Keratinocyte (primary cell): ENCODE measurements around the gene ARPC4. TPM values are rescaled to one million over a fixed set of nuclear protein-coding genes. Genes with fewer than 3 reads are reported as not detected.

Experiments used
- DNase-seq: peaks from one replicate; pipeline ENCODE4 v3.0.0-alpha.2; 2011; ENCODE audit warnings: low read depth, missing footprints, low spot score
- FAIRE-seq: peaks from 2 replicates; lab custom pipeline; 2011; peaks lifted over from hg19 to GRCh38; lab: Jason Lieb, UNC
- H2AFZ ChIP-seq: 2 replicates; pipeline ENCODE4 v1.6.0; 2012; ENCODE audit warnings: low read length, control low read depth, inconsistent platforms; ENCODE audit not compliant: control insufficient read depth
- H3K27ac ChIP-seq: 2 replicates; pipeline ENCODE4 v1.5.1; 2011; ENCODE audit warnings: low read length; ENCODE audit not compliant: control insufficient read depth, insufficient read depth
- H3K27me3 ChIP-seq: 3 replicates; pipeline ENCODE4 v1.6.0; 2011; ENCODE audit warnings: low read length; ENCODE audit not compliant: control insufficient read depth, insufficient read depth; ENCODE audit errors: extremely low read depth
- H3K36me3 ChIP-seq, 2 experiments: 2 replicates in 1 of 2; 3 replicates in 1 of 2; pipeline ENCODE4 v1.5.1; 2011; ENCODE audit warnings: low read length in 2 of 2, mild to moderate bottlenecking in 1 of 2; ENCODE audit not compliant: control insufficient read depth in 2 of 2, insufficient read depth in 2 of 2; ENCODE audit errors: extremely low read depth in 1 of 2
- H3K4me1 ChIP-seq: 3 replicates; pipeline ENCODE4 v1.5.1; 2011; ENCODE audit warnings: low read length; ENCODE audit not compliant: control insufficient read depth, insufficient read depth; ENCODE audit errors: extremely low read depth
- H3K4me2 ChIP-seq: 3 replicates; pipeline ENCODE4 v1.6.0; 2011; ENCODE audit warnings: low read depth, low read length; ENCODE audit not compliant: control insufficient read depth, insufficient read depth; ENCODE audit errors: extremely low read depth
- H3K4me3 ChIP-seq, 3 experiments: fragments of 200-600 bp in 1 of 3; sonication (generic) in 1 of 3; 2 replicates in 2 of 3; 3 replicates in 1 of 3; pipeline ENCODE4 v1.5.1; 2011 to 2016; ENCODE audit warnings: low read length in 3 of 3, mild to moderate bottlenecking in 3 of 3, control low read depth in 2 of 3, inconsistent platforms in 1 of 3, low read depth in 1 of 3, mixed read lengths in 1 of 3, mixed run types in 1 of 3, moderate library complexity in 1 of 3; ENCODE audit not compliant: control insufficient read depth in 2 of 3, insufficient read depth in 2 of 3; ENCODE audit errors: extremely low read depth in 1 of 3
- H3K79me2 ChIP-seq: 2 replicates; pipeline ENCODE4 v1.6.0; 2012; ENCODE audit warnings: low read length; ENCODE audit not compliant: control insufficient read depth, insufficient read depth
- H3K9ac ChIP-seq: 3 replicates; pipeline ENCODE4 v1.6.0; 2011; ENCODE audit warnings: low read length; ENCODE audit not compliant: control insufficient read depth, insufficient read depth; ENCODE audit errors: extremely low read depth
- H3K9me1 ChIP-seq: 3 replicates; pipeline ENCODE4 v1.6.0; 2011; ENCODE audit warnings: low read length; ENCODE audit not compliant: control insufficient read depth, insufficient read depth; ENCODE audit errors: extremely low read depth
- H3K9me3 ChIP-seq: 2 replicates; pipeline ENCODE4 v1.5.1; 2012; ENCODE audit warnings: low read depth, low read length; ENCODE audit not compliant: control insufficient read depth
- H4K20me1 ChIP-seq: 3 replicates; pipeline ENCODE4 v1.6.0; 2011; ENCODE audit warnings: low read length; ENCODE audit not compliant: control insufficient read depth, insufficient read depth; ENCODE audit errors: extremely low read depth
- EZH2 ChIP-seq: IDR thresholded peaks from one replicate; pipeline ENCODE4 v1.6.1; 2012; ENCODE audit warnings: inconsistent platforms, mild to moderate bottlenecking, low read length, moderate library complexity
- dilution Hi-C: fragments of 300-500 bp; cut with MboI; formaldehyde crosslinking; loops from one replicate; pipeline ENCODE4 v1.7.0; 2020; ENCODE audit warnings: low sequenced_read_pairs; ENCODE audit not compliant: extremely low pct_ligation_motif_present
- polyA plus RNA-seq, 5 experiments: library from polyadenylated mRNA; depleted of rRNA in 3 of 5; stranded (reverse) in 3 of 5; stranded (forward) in 1 of 5; unstranded in 1 of 5; fragments of >200 nt; gene quantifications; 1 replicate in 1 of 5; 2 replicates in 3 of 5; 3 replicates in 1 of 5; pipeline versions ENCODE4 v1.2.1 to v1.2.3, GENCODE V29; 2011 to 2012; ENCODE audit warnings: missing spikeins in 2 of 5, low read depth in 1 of 5, low replicate concordance in 1 of 5
- TF ChIP-seq, protein P1 (sequence below), 3 experiments: IDR thresholded peaks in 1 of 3; conservative IDR thresholded peaks in 1 of 3; optimal IDR thresholded peaks in 1 of 3; 2 replicates in 2 of 3; 3 replicates in 1 of 3; pipeline versions ENCODE3 to v1.5.1; 2011; ENCODE audit warnings: low read length in 3 of 3, mild to moderate bottlenecking in 3 of 3, moderate library complexity in 2 of 3, control low read depth in 1 of 3, inconsistent platforms in 1 of 3; ENCODE audit not compliant: insufficient read depth in 2 of 3; ENCODE audit errors: extremely low read depth in 1 of 3

The ARPC4 gene
- polyA plus RNA-seq, 1 donor (not counting 4 experiments of a cell fraction or from before 2014, with no cell fraction given) = 173 TPM

DNA sequence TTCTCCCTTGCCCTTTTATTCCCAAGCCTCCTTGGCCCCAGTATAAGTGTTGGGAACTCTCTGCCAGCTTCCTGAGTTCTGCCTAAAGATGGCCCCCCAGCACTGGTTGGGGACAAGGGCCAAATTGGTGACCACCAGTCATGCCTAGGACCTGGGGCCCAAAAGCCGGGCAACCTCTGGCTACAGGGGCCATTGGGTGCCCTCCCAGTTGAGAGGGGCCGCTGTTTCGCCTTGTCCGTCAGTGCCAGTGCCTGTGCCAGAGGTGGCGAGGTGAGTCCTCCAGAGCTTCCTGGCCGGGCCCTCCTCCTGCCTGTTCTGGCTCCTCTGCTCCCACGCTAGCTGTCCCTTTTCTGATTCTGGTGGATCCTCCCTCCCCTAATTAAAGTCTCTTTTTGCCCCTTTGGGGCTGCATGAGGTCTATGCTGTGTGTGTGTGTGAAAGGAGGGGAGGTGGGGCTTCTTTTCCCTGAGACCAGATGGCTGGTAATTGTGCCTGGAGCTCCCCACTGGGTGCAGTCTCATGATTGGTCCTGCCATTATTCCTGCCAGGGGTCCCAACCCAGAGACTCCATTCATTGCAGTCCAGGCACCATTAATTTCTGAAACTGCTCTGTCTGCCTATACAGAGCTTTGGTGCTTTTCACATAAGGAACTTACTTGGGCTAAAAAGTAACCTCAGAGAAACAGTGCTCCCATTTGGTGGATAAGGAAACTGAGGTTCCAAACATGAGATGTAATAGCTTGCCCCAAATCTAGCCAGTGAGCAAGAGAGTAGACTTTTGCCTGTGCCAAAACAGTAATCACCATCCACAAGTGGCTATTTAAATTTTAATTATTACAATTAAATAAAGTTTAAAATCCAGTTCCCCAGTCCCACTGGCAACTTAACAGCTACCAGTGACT, 14.1 kb downstream of the ARPC4 start:
- H3K36me3 ChIP-seq = peaks cover 20 to 34% of the 10 kb centered on the region in 2 experiments
- no peaks in the 10 kb centered on the region for H3K9me3 ChIP-seq
- H3K79me2 ChIP-seq = no peaks in the 10 kb centered on the region
- H2AFZ ChIP-seq = no peak overlapping the region
- dilution Hi-C loops = no loop called here
- no peak overlapping the region for H3K4me2 ChIP-seq
- H3K27me3 ChIP-seq = no peaks in the 10 kb centered on the region
- no peaks in the 10 kb centered on the region for H3K9me1 ChIP-seq
- H3K9ac ChIP-seq = no peak overlapping the region
- TF ChIP-seq, protein P1, sequence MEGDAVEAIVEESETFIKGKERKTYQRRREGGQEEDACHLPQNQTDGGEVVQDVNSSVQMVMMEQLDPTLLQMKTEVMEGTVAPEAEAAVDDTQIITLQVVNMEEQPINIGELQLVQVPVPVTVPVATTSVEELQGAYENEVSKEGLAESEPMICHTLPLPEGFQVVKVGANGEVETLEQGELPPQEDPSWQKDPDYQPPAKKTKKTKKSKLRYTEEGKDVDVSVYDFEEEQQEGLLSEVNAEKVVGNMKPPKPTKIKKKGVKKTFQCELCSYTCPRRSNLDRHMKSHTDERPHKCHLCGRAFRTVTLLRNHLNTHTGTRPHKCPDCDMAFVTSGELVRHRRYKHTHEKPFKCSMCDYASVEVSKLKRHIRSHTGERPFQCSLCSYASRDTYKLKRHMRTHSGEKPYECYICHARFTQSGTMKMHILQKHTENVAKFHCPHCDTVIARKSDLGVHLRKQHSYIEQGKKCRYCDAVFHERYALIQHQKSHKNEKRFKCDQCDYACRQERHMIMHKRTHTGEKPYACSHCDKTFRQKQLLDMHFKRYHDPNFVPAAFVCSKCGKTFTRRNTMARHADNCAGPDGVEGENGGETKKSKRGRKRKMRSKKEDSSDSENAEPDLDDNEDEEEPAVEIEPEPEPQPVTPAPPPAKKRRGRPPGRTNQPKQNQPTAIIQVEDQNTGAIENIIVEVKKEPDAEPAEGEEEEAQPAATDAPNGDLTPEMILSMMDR (optimal IDR thresholded peaks at IDR 0.05 in 1 of 3, IDR thresholded peaks at IDR 0.05 in 1 of 3, conservative IDR thresholded peaks at IDR 0.05 in 1 of 3; ENCODE audit: extremely low read depth in 1 of 3, insufficient read depth in 2 of 3, low read length in 3 of 3) = no peak
- TF ChIP-seq EZH2 = no peak
- DNase-seq (no peak), FAIRE-seq (no peak)
- peaks cover 7% of the 10 kb centered on the region for H3K4me1 ChIP-seq
- no peak overlapping the region for H3K4me3 ChIP-seq
- no peak overlapping the region for H3K27ac ChIP-seq
- H4K20me1 ChIP-seq = no peaks in the 10 kb centered on the region

DNA sequence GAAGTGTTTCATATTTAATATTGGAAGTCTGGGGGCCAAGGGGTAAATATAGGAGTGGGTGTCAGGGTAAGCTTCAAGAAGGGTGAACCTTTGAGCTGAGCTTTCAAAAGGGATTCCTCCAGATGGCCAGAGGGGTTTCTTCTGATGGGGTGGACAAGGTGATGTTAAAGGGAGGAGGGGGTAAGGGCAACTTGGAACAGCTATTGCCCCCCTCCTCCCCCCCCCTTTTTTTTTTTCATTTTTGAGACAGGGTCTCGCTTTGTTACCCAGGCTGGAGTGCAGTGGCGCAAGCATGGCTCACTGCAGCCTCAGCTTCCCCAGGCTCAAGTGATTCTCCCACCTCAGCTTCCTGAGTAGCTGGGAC, 15.1 kb downstream of the ARPC4 start:
- H3K9me1 ChIP-seq = no peaks in the 10 kb centered on the region
- no peaks in the 10 kb centered on the region for H3K9me3 ChIP-seq
- DNase-seq (no peak), FAIRE-seq (no peak)
- no peaks in the 10 kb centered on the region for H3K79me2 ChIP-seq
- TF ChIP-seq, protein P1 (optimal IDR thresholded peaks at IDR 0.05 in 1 of 3, IDR thresholded peaks at IDR 0.05 in 1 of 3, conservative IDR thresholded peaks at IDR 0.05 in 1 of 3; ENCODE audit: extremely low read depth in 1 of 3, insufficient read depth in 2 of 3, low read length in 3 of 3) = no peak
- TF ChIP-seq EZH2 = no peak
- dilution Hi-C loops = no loop called here
- no peak overlapping the region for H3K4me3 ChIP-seq
- H3K36me3 ChIP-seq = peaks cover 20 to 32% of the 10 kb centered on the region in 2 experiments
- no peak overlapping the region for H2AFZ ChIP-seq
- no peaks in the 10 kb centered on the region for H3K27me3 ChIP-seq
- no peak overlapping the region for H3K4me2 ChIP-seq
- no peak overlapping the region for H3K9ac ChIP-seq
- no peak overlapping the region for H3K27ac ChIP-seq
- H4K20me1 ChIP-seq = no peaks in the 10 kb centered on the region
- H3K4me1 ChIP-seq = peaks cover 7% of the 10 kb centered on the region
